SK-N-SH treated with all-trans-retinoic acid at 6 μM for 48 hours (cell line): ENCODE measurements around the gene CBLL1.

ENCODE experiments used
- ATAC-seq: fragments of 200-7000 bp; cut with Tn5 transposase; 3 replicates; pipeline ENCODE4 v1.9.1; 2020; ENCODE audit warnings: mild to moderate bottlenecking, moderate library complexity
- ARNTL ChIP-seq: fragments of 450-650 bp; formaldehyde crosslinking; IDR thresholded peaks from 2 replicates; pipeline ENCODE4 v1.5.0; 2020; ENCODE audit warnings: low read depth, mild to moderate bottlenecking, moderate library complexity, borderline replicate concordance
- BACH2 ChIP-seq: fragments of 250-450 bp; sonication (Bioruptor Pico); IDR thresholded peaks from 2 replicates; pipeline ENCODE4 v1.9.0; 2021; ENCODE audit warnings: mild to moderate bottlenecking, borderline replicate concordance
- CREB5 ChIP-seq: fragments of 250-450 bp; sonication (Bioruptor Pico); IDR thresholded peaks from 2 replicates; pipeline ENCODE4 v1.5.1; 2020; ENCODE audit warnings: low read depth, mild to moderate bottlenecking, moderate library complexity
- CSDC2 ChIP-seq: fragments of 250-450 bp; sonication (Bioruptor Pico); IDR thresholded peaks from 2 replicates; pipeline ENCODE4 v1.5.0; 2020; ENCODE audit warnings: mild to moderate bottlenecking, moderate library complexity
- CSRNP3 ChIP-seq: fragments of 250-450 bp; sonication (Bioruptor Pico); IDR thresholded peaks from 2 replicates; pipeline ENCODE4 v1.5.1; 2021; ENCODE audit warnings: mild to moderate bottlenecking, moderate library complexity
- ESRRG ChIP-seq: fragments of 250-450 bp; sonication (Bioruptor Pico); IDR thresholded peaks from 2 replicates; pipeline ENCODE4 v1.6.1; 2021; ENCODE audit warnings: mild to moderate bottlenecking
- GLIS3 ChIP-seq: fragments of 250-450 bp; sonication (Bioruptor Pico); IDR thresholded peaks from 2 replicates; pipeline ENCODE4 v1.5.0; 2020; ENCODE audit warnings: mild to moderate bottlenecking, moderate library complexity
- PATZ1 ChIP-seq: fragments of 250-450 bp; sonication (Bioruptor Pico); IDR thresholded peaks from 2 replicates; pipeline ENCODE4 v1.8.0; 2020; ENCODE audit warnings: mild to moderate bottlenecking, moderate library complexity, borderline replicate concordance
- POU6F1 ChIP-seq: fragments of 250-450 bp; sonication (Bioruptor Pico); IDR thresholded peaks from 2 replicates; pipeline ENCODE4 v1.8.0; 2021; ENCODE audit warnings: low read depth, mild to moderate bottlenecking, moderate library complexity, borderline replicate concordance
- RARB ChIP-seq: fragments of 250-450 bp; sonication (Bioruptor Pico); IDR thresholded peaks from 2 replicates; pipeline ENCODE4 v1.8.0; 2021; ENCODE audit warnings: mild to moderate bottlenecking, moderate library complexity
- SNAI2 ChIP-seq: fragments of 250-450 bp; sonication (Bioruptor Pico); IDR thresholded peaks from 2 replicates; pipeline ENCODE4 v1.5.0; 2020; ENCODE audit warnings: mild to moderate bottlenecking, moderate library complexity
- TOX ChIP-seq: fragments of 250-450 bp; sonication (Bioruptor Pico); IDR thresholded peaks from 2 replicates; pipeline ENCODE4 v1.8.0; 2021; ENCODE audit warnings: mild to moderate bottlenecking, moderate library complexity, borderline replicate concordance
- TSHZ2 ChIP-seq: fragments of 250-450 bp; sonication (Bioruptor Pico); IDR thresholded peaks from 2 replicates; pipeline ENCODE4 v1.5.0; 2020; ENCODE audit warnings: mild to moderate bottlenecking, moderate library complexity
- ZC3H10 ChIP-seq: fragments of 250-450 bp; sonication (Bioruptor Pico); IDR thresholded peaks from 2 replicates; pipeline ENCODE4 v1.5.1; 2021; ENCODE audit warnings: mild to moderate bottlenecking, moderate library complexity
- ZFP3 ChIP-seq: fragments of 250-450 bp; sonication (Bioruptor Pico); IDR thresholded peaks from 2 replicates; pipeline ENCODE4 v1.5.0; 2020; ENCODE audit warnings: mild to moderate bottlenecking, moderate library complexity
- ZNF70 ChIP-seq: fragments of 450-650 bp; formaldehyde crosslinking; IDR thresholded peaks from 2 replicates; pipeline ENCODE4 v1.5.0; 2020; ENCODE audit warnings: mild to moderate bottlenecking, moderate library complexity
- ZNF8 ChIP-seq: fragments of 450-650 bp; formaldehyde crosslinking; IDR thresholded peaks from 2 replicates; pipeline ENCODE4 v1.5.0; 2020; ENCODE audit warnings: mild to moderate bottlenecking, moderate library complexity

CBLL1 gene

GRCh38 chr7:107743567-107744344, at the start of gene CBLL1:
CBLL1 (plus strand) TSS chr7:107744142; CDS start chr7:107744164, 22 bp downstream.
- TF ChIP-seq TOX (CRISPR knock-in tag), result no peak
- peak; percentile 50; the same call in 1 of the 2 replicates for TF ChIP-seq SNAI2
- no peak for TF ChIP-seq ZNF8 (CRISPR knock-in tag)
- TF ChIP-seq CSDC2 (CRISPR knock-in tag), result no peak
- TF ChIP-seq CREB5 (CRISPR knock-in tag), result no peak
- peak; percentile 97 for ATAC-seq

- no peak for TF ChIP-seq ESRRG (CRISPR knock-in tag)
- no peak for TF ChIP-seq GLIS3 (CRISPR knock-in tag)
- TF ChIP-seq POU6F1, result no peak
- TF ChIP-seq BACH2 (CRISPR knock-in tag), result no peak
- TF ChIP-seq RARB (CRISPR knock-in tag), result no peak
- no peak for TF ChIP-seq ZFP3 (CRISPR knock-in tag)
- TF ChIP-seq ARNTL, result no peak
- no peak for TF ChIP-seq TSHZ2 (CRISPR knock-in tag)
- no peak for TF ChIP-seq TOX (CRISPR knock-in tag)
- TF ChIP-seq CSRNP3 (CRISPR knock-in tag), result no peak
- TF ChIP-seq CSDC2 (CRISPR knock-in tag), result no peak
- no peak for TF ChIP-seq ZNF8 (CRISPR knock-in tag)
- TF ChIP-seq ZC3H10, result no peak
- no peak for TF ChIP-seq ZNF70 (CRISPR knock-in tag)
- TF ChIP-seq PATZ1 (CRISPR knock-in tag), result no peak
- no peak for ATAC-seq
Measured at GRCh38 chr7:107694386-107694785, 49.6 kb upstream of the CBLL1 start.

GRCh38 chr7:107696330-107696946, 47.5 kb upstream of the CBLL1 start:
- TF ChIP-seq ZNF8 (CRISPR knock-in tag) (peak; percentile 65; the same call in 1 of the 2 replicates), ZC3H10 (no peak)
- TF ChIP-seq, all 23 proteins: peak for 1
- peak; percentile 60 for ATAC-seq
